Hepatocyte (in vitro differentiated cells): ENCODE results near the gene FMO2. TPM values are rescaled to one million over a fixed set of nuclear protein-coding genes. Genes with fewer than 3 reads are reported as not detected.

Experiments used
- DNase-seq: peaks from one replicate; pipeline ENCODE4 v3.0.0-alpha.2; 2016; ENCODE audit warnings: low spot score
- H2AFZ ChIP-seq: fragments of 200-600 bp; sonication (generic); 2 replicates; pipeline ENCODE4 v1.6.0; 2016; ENCODE audit warnings: antibody characterized with exemption, mild to moderate bottlenecking
- H3K27ac ChIP-seq: fragments of 200-600 bp; sonication (generic); 2 replicates; pipeline ENCODE4 v1.5.1; 2016; ENCODE audit warnings: mild to moderate bottlenecking
- H3K27me3 ChIP-seq: fragments of 200-600 bp; sonication (generic); 2 replicates; pipeline ENCODE4 v1.6.1; 2016
- H3K36me3 ChIP-seq: fragments of 200-600 bp; sonication (generic); replicated peaks from 2 replicates; pipeline ENCODE4 v1.5.1; 2016; ENCODE audit warnings: low read depth; ENCODE audit not compliant: insufficient read depth
- H3K4me1 ChIP-seq: fragments of 200-600 bp; sonication (generic); 2 replicates; pipeline ENCODE4 v1.5.1; 2016; ENCODE audit warnings: mild to moderate bottlenecking, moderate library complexity; ENCODE audit not compliant: insufficient read depth
- H3K4me2 ChIP-seq: fragments of 200-600 bp; sonication (generic); 2 replicates; pipeline ENCODE4 v1.6.0; 2016
- H3K4me3 ChIP-seq: fragments of 200-600 bp; sonication (generic); 2 replicates; pipeline ENCODE4 v1.5.1; 2016; ENCODE audit warnings: mild to moderate bottlenecking
- H3K79me2 ChIP-seq: fragments of 200-600 bp; sonication (generic); 2 replicates; pipeline ENCODE4 v1.6.0; 2017; ENCODE audit warnings: mild to moderate bottlenecking
- H3K9me2 ChIP-seq: fragments of 200-600 bp; sonication (generic); replicated peaks from 2 replicates; pipeline ENCODE4 v1.6.0; 2017; ENCODE audit warnings: mild to moderate bottlenecking; ENCODE audit not compliant: insufficient read depth
- H3K9me3 ChIP-seq: fragments of 200-600 bp; sonication (generic); 2 replicates; pipeline ENCODE4 v1.5.1; 2016; ENCODE audit warnings: low read depth, mild to moderate bottlenecking
- H4K20me1 ChIP-seq: fragments of 200-600 bp; sonication (generic); 2 replicates; pipeline ENCODE4 v1.6.0; 2016; ENCODE audit warnings: mild to moderate bottlenecking; ENCODE audit not compliant: insufficient read depth, poor library complexity, severe bottlenecking
- EZH2 ChIP-seq: fragments of 200-600 bp; sonication (generic); IDR thresholded peaks from 2 replicates; pipeline ENCODE4 v1.6.1; 2016; ENCODE audit warnings: antibody characterized with exemption, mild to moderate bottlenecking, borderline replicate concordance
- EZH2phosphoT487 ChIP-seq: fragments of 200-600 bp; sonication (generic); IDR thresholded peaks from one replicate; pipeline ENCODE4 v1.6.1; 2018; ENCODE audit warnings: antibody characterized with exemption, mild to moderate bottlenecking, low read depth, moderate library complexity; ENCODE audit not compliant: unreplicated experiment, severe bottlenecking
- WGBS: methylation state at CpG from one replicate; pipeline ENCODE4 v1.1.6; 2016; ENCODE audit warnings: low lambda C conversion rate; ENCODE audit errors: missing lambda C conversion rate; 5-methylcytosine and 5-hydroxymethylcytosine counted together
- polyA plus RNA-seq: library from polyadenylated mRNA; unstranded; fragments of >200 nt; fragmentation: Nextera tagmentation; extraction: Ambion mirVana; gene quantifications from 2 replicates; pipeline ENCODE4 v1.2.1, GENCODE V29; 2016
- total RNA-seq: library from RNA; depleted of rRNA; stranded (reverse); fragments of >200 nt; gene quantifications from 2 replicates; pipeline ENCODE4 v1.2.3, GENCODE V29; 2014
- TF ChIP-seq, protein P1 (sequence below): fragments of 200-600 bp; sonication (generic); IDR thresholded peaks from 2 replicates; pipeline ENCODE4 v1.5.1; 2016; ENCODE audit warnings: antibody characterized with exemption, mild to moderate bottlenecking; ENCODE audit not compliant: poor library complexity

FMO2 gene
- total and polyA plus RNA-seq, 2 experiments from 2014 or later: 0.70 TPM; not detected in 1

DNA sequence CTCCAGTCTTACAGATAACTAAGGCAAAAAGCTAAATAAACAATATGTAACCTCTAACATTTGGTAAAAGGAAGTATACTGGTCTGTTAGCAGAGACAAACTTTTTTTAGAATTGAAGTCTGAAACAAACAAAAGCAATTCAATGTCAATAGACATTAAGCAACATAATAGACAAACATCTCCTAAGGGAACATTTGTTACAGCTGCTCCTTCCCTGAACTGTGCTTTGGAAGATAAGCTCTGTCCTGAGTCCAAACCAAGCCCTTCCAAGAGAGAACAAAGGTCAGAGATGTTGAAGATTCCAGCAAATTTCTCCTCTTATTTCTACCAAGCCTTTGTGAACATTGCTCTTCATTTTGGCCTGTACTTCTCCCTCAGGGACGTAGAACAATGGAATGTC, 25.3 kb downstream of the FMO2 start:
- no peaks in the 10 kb centered on the region for H3K9me3 ChIP-seq
- no peak overlapping the region for H2AFZ ChIP-seq
- H3K27ac ChIP-seq: no peak overlapping the region

GRCh38 chr1:171212607-171213351, 27.7 kb downstream of the FMO2 start:
- DNase-seq: no peak
- Histone ChIP-seq H3K79me2 (no peaks in the 10 kb centered on the region), H3K4me1 (peaks cover 4% of the 10 kb centered on the region), H3K4me3 (no peak overlapping the region), H3K36me3 (no peaks in the 10 kb centered on the region), H3K27ac (no peak overlapping the region), H3K9me2 (no peaks in the 10 kb centered on the region), H3K27me3 (no peaks in the 10 kb centered on the region), H3K9me3 (no peaks in the 10 kb centered on the region), H3K4me2 (no peak overlapping the region), H2AFZ (no peak overlapping the region), H4K20me1 (no peaks in the 10 kb centered on the region)
- WGBS: 92% methylated on average over 3 of the region's 3 CpGs
- TF ChIP-seq EZH2 (no peak), EZH2phosphoT487 (no peak)
- TF ChIP-seq, protein P1, sequence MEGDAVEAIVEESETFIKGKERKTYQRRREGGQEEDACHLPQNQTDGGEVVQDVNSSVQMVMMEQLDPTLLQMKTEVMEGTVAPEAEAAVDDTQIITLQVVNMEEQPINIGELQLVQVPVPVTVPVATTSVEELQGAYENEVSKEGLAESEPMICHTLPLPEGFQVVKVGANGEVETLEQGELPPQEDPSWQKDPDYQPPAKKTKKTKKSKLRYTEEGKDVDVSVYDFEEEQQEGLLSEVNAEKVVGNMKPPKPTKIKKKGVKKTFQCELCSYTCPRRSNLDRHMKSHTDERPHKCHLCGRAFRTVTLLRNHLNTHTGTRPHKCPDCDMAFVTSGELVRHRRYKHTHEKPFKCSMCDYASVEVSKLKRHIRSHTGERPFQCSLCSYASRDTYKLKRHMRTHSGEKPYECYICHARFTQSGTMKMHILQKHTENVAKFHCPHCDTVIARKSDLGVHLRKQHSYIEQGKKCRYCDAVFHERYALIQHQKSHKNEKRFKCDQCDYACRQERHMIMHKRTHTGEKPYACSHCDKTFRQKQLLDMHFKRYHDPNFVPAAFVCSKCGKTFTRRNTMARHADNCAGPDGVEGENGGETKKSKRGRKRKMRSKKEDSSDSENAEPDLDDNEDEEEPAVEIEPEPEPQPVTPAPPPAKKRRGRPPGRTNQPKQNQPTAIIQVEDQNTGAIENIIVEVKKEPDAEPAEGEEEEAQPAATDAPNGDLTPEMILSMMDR: no peak

More for the DNA sequence above, 25.3 kb downstream of the FMO2 start:
- peak; percentile 46 for DNase-seq
- Histone ChIP-seq H3K4me2 (peak overlapping the region; percentile 6), H3K27me3 (no peaks in the 10 kb centered on the region), H3K9me2 (no peaks in the 10 kb centered on the region), H3K4me3 (no peak overlapping the region), H3K79me2 (no peaks in the 10 kb centered on the region), H4K20me1 (no peaks in the 10 kb centered on the region), H3K4me1 (peaks cover 4% of the 10 kb centered on the region), H3K36me3 (no peaks in the 10 kb centered on the region)
- TF ChIP-seq EZH2phosphoT487: no peak
- TF ChIP-seq EZH2: no peak
- WGBS: 36% methylated on average over 1 of the region's 1 CpG

- DNase-seq: no peak
- H3K9me2 ChIP-seq: no peaks in the 10 kb centered on the region
- TF ChIP-seq, protein P1: no peak
- no peak for TF ChIP-seq EZH2phosphoT487
- no peak for TF ChIP-seq EZH2
- H3K9me3 ChIP-seq: no peaks in the 10 kb centered on the region
- no peaks in the 10 kb centered on the region for H3K27me3 ChIP-seq
- H3K4me1 ChIP-seq: peaks cover 4% of the 10 kb centered on the region
- no peak overlapping the region for H2AFZ ChIP-seq
- no peaks in the 10 kb centered on the region for H3K79me2 ChIP-seq
- 84% methylated on average over 12 of the region's 12 CpGs for WGBS
- H3K27ac ChIP-seq: no peak overlapping the region
- H3K36me3 ChIP-seq: no peaks in the 10 kb centered on the region
- no peaks in the 10 kb centered on the region for H4K20me1 ChIP-seq
- no peak overlapping the region for H3K4me2 ChIP-seq
- H3K4me3 ChIP-seq: no peak overlapping the region
These were observed 28.7 kb downstream of the FMO2 start for GRCh38 chr1:171213559-171214454.
